ENCODE data around the gene AOC2.
"Not testable (repeated sequence)": the region's sequence is repeated elsewhere in the genome, so short reads cannot be mapped to it uniquely, and the experiment has no call there.

AOC2 gene

GRCh38 chr17:42832934-42833766 is 11.2 kb upstream of the AOC2 start, which contains the start of gene PSME3:
TSS of gene PSME3 (plus strand) at chr17:42833397. CDS start at chr17:42833632, 235 bp downstream.
- DNase-seq, result peak; percentile 88

- DNase-seq, result no peak
These were observed 10.5 kb upstream of the AOC2 start for GRCh38 chr17:42833767-42834422.

DNA sequence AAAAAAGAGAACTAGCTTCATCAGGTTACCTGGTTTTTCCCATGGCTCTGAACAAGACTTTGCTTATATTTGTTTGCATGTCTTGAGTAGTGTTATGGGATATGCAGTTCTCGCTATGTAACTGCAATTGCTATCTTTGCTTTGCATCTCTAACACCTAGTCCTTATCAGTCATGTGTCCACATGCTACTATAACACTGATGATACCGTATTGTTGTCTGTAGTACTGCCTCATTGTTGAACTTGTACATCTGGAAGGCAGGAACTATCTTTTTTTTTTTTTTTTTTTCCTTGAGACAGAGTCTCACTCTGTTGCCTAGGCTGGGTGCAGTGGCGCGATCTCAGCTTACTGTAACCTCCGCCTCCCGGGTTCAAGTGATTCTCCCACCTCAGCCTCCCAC is 8.6 kb upstream of the AOC2 start:
- no peak for DNase-seq

DNA sequence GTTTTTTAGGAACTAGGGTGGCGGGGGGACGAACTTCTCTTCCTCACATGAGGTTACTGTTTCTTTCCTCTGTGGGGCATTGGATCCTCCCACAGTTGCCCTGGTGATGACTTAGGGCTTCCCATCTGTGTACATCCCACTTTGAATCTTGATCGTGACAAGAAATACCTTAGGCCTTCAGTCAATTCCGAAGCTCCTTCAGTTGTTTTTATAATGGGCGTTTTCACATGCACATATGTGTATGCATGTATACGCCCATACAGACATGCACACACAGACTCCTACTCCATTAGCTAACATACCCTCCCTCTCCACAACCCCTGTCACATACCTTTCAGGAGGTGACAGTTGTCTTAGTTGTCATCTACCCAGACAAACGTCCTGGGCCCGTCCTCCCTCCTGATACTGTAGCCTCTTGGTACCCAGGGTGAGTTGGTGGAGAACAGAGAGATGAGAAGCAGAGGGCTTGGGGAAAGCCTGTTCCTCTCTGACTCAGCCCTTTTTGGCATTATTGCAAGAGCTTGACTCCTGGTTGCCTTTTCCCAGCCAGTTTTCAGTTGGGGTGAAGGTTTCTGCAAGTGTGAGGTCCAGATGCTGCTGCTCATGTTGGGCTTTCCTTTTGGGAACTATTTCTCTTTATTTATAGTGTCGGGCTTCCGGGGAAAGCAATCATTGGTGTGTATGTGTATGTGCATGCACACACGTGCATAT is 2.2 kb upstream of the AOC2 start:
- DNase-seq, result no peak

- peak; percentile 63 for DNase-seq
These were observed 934 bp upstream of the AOC2 start for GRCh38 chr17:42843358-42843934.

DNA sequence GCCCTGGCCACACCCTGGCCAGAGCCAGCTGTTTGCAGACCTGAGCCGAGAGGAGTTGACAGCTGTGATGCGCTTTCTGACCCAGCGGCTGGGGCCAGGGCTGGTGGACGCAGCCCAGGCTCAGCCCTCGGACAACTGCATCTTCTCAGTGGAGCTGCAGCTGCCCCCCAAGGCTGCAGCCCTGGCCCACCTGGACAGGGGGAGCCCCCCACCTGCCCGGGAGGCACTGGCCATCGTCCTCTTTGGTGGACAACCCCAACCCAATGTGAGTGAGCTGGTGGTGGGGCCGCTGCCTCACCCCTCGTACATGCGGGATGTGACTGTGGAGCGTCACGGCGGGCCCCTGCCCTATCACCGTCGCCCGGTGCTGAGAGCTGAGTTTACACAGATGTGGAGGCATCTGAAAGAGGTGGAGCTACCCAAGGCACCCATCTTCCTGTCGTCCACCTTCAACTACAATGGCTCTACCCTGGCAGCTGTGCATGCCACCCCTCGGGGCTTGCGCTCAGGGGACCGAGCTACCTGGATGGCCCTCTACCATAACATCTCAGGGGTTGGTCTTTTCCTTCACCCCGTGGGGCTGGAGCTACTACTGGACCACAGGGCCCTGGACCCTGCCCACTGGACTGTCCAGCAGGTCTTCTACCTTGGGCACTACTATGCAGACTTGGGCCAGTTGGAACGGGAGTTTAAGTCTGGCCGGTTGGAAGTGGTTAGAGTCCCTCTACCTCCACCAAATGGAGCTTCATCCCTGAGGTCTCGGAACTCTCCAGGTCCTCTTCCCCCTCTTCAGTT is 578 bp downstream of the AOC2 start:
- no peak for DNase-seq

GRCh38 chr17:42845556-42845917 is 1.2 kb downstream of the AOC2 start:
- no peak for DNase-seq

DNA sequence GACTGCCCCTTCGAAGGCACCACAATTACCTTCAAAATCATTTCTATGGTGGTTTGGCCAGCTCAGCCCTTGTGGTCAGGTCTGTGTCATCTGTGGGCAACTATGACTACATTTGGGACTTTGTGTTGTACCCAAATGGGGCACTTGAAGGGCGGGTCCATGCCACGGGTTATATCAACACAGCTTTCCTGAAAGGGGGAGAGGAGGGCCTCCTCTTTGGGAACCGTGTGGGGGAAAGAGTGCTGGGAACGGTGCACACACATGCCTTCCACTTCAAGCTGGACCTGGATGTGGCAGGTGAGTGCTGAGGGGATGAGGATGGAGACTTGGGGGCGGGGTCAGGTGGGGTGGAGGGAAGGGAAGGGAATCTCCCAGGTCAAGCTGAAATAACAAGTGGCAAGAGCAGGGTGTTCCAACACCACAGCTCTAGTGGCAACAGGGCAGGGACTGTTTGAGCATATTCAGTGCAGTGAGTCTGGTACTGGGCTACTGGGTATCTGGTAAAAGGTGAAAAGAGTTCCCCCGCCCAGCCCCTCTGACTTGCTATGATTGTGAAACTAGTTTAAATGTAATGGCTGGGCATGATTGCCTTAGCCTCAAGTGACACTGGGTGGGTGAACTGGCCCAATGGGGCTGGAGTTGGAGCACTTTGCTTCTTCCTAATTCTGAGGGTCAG is 1.7 kb downstream of the AOC2 start:
- DNase-seq, result peak; percentile 5

- DNase-seq, result peak; percentile 16
These were observed 2.4 kb downstream of the AOC2 start for GRCh38 chr17:42846594-42847280.

GRCh38 chr17:42848093-42848492 is 3.7 kb downstream of the AOC2 start:
- no peak for DNase-seq

- DNase-seq, result no peak
These were observed 4.7 kb downstream of the AOC2 start for GRCh38 chr17:42849031-42849430.

DNA sequence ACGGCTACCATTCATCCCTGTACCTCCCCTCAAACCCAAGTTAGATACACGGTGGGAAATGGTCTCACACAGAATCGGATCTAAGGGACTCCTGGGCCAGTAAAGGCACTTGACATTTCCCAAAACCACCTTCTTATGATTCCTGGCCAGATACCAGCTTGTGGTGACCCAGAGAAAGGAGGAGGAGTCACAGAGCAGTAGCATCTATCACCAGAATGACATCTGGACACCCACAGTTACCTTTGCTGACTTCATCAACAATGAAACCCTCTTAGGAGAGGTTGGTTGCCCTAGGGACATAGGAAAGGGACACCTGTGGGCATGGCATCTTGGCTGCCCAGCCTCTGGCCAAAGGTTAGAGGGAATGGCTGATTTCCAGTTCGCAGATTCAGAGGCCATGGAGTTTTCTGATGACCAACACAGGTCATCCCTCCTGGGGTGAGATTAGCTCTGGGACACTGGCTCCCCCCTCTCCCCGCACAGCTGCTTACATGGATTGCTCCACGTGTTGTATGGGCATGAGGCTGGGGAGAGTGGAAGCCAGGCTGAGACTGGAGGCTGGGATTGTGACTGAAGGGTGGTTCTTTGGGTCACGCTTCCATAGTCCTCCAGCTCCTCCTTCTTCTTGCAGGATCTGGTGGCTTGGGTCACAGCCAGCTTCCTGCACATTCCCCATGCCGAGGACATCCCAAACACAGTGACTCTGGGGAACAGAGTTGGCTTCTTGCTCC is 5.2 kb downstream of the AOC2 start:
- DNase-seq, result peak; percentile 15

GRCh38 chr17:42850954-42851353 is 6.6 kb downstream of the AOC2 start, which contains the start of gene AOC3:
TSS of gene AOC3 (plus strand) at chr17:42851199. CDS start at chr17:42851344, 145 bp downstream.
- DNase-seq, result no peak

DNA sequence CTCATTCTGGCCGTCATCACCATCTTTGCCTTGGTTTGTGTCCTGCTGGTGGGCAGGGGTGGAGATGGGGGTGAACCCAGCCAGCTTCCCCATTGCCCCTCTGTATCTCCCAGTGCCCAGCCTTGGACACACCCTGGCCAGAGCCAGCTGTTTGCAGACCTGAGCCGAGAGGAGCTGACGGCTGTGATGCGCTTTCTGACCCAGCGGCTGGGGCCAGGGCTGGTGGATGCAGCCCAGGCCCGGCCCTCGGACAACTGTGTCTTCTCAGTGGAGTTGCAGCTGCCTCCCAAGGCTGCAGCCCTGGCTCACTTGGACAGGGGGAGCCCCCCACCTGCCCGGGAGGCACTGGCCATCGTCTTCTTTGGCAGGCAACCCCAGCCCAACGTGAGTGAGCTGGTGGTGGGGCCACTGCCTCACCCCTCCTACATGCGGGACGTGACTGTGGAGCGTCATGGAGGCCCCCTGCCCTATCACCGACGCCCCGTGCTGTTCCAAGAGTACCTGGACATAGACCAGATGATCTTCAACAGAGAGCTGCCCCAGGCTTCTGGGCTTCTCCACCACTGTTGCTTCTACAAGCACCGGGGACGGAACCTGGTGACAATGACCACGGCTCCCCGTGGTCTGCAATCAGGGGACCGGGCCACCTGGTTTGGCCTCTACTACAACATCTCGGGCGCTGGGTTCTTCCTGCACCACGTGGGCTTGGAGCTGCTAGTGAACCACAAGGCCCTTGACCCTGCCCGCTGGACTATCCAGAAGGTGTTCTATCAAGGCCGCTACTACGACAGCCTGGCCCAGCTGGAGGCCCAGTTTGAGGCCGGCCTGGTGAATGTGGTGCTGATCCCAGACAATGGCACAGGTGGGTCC is 7.2 kb downstream of the AOC2 start:
- DNase-seq, result not testable (repeated sequence)

DNA sequence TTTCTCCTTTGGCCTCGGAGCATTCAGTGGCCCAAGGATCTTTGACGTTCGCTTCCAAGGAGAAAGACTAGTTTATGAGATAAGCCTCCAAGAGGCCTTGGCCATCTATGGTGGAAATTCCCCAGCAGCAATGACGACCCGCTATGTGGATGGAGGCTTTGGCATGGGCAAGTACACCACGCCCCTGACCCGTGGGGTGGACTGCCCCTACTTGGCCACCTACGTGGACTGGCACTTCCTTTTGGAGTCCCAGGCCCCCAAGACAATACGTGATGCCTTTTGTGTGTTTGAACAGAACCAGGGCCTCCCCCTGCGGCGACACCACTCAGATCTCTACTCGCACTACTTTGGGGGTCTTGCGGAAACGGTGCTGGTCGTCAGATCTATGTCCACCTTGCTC is 8.0 kb downstream of the AOC2 start:
- no peak for DNase-seq

GRCh38 chr17:42853004-42853403 is 8.6 kb downstream of the AOC2 start:
- no peak for DNase-seq

- DNase-seq, result no peak
These were observed 9.2 kb downstream of the AOC2 start for GRCh38 chr17:42853597-42853967.

DNA sequence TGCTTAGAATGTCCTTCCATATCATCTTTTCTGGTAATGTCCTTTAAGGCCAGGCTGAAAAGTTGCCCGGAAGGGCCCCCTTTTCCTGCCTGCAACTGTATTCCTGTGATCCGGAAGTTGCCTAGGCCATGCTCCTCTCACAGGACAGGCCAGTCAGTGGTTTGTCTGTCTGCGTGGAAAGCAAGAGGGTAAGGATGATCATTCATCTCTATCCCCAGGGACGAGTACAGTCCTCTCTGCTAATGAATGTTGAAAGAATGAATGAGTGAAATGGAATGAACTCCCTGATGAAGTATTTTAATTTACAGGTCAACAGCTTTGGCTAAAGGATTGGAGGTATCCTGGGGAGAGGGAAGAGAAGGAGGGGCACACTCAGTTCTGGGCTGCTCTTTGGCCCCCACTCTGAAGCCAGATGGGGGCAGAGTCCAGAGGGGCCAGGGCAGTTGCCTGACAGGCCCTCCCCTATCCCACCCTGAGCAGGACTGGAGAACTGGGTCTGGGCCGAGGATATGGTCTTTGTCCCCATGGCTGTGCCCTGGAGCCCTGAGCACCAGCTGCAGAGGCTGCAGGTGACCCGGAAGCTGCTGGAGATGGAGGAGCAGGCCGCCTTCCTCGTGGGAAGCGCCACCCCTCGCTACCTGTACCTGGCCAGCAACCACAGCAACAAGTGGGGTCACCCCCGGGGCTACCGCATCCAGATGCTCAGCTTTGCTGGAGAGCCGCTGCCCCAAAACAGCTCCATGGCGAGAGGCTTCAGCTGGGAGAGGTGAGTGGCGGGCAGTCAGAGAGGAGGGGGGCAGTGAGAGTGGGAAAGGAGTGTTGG is 9.8 kb downstream of the AOC2 start:
- no peak for DNase-seq

All from fibroblast of skin of back (primary cell).